ENCODE results near the gene DLX2.
A peak's percentile ranks its signal among the peaks of the same experiment; 100 is the strongest.

Gene DLX2

DNA sequence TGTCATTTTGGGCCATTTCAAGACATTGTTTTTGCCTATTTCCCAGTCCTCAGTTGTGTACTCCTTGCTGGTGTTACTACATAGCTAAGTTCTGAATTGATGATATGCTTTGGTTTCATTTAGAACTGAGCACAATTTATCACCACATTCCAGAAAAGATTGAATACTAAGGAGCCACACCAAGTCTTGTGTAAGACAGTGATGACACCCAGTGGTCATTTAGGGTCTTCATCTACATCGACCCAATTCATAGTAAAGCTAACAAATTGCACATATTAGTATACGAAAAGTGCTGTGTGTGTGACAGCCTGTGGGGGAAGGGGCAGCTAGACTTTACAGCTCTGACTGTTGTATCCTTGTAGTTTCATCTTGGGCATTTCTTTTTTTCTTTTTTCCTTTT lies 10.9 kb upstream of the DLX2 start:
- TF ChIP-seq, protein P1, sequence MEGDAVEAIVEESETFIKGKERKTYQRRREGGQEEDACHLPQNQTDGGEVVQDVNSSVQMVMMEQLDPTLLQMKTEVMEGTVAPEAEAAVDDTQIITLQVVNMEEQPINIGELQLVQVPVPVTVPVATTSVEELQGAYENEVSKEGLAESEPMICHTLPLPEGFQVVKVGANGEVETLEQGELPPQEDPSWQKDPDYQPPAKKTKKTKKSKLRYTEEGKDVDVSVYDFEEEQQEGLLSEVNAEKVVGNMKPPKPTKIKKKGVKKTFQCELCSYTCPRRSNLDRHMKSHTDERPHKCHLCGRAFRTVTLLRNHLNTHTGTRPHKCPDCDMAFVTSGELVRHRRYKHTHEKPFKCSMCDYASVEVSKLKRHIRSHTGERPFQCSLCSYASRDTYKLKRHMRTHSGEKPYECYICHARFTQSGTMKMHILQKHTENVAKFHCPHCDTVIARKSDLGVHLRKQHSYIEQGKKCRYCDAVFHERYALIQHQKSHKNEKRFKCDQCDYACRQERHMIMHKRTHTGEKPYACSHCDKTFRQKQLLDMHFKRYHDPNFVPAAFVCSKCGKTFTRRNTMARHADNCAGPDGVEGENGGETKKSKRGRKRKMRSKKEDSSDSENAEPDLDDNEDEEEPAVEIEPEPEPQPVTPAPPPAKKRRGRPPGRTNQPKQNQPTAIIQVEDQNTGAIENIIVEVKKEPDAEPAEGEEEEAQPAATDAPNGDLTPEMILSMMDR (IDR thresholded peaks at IDR 0.05): peak; percentile 34; the same call in 1 of the 2 replicates

DNA sequence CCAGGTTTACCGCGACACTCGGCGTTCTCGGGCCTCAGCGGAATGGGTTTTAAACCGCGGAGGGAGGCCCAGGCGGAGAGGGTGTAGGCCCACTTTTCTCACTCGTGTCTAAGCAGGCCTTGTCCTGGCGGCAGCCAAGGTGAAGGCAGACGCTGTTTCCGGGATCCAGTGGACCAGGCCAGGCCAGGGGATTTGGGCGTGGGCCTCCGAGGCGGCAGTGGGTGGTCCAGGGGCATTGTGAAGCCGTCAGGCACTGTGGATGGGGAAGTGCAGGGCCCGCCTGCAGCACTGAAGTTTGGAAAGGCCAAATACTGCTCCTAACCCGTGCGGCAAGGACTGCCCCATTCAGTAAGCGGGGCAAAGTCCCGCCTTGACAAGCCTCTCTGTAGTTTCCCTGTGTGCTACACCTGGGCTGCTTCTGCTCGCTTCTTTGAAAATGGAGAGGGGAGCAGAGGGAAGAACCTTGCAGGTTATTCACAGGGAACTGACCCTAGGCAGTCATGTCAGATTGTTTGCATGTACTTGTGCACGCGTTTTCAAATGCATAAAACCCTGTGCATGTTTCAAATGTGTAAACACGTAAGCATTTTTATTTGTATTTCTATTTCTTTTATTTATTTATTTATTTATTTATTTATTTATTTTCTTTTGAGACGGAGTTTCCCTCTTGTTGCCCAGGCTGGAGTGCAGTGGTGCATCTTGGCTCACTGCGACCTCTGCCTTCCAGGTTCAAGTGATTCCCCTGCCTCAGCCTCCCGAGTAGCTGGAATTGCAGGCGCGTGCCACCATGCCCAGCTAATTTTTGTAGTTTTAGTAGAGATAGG lies 7.5 kb upstream of the DLX2 start:
- TF ChIP-seq, protein P1 (IDR thresholded peaks at IDR 0.05): no peak

DNA sequence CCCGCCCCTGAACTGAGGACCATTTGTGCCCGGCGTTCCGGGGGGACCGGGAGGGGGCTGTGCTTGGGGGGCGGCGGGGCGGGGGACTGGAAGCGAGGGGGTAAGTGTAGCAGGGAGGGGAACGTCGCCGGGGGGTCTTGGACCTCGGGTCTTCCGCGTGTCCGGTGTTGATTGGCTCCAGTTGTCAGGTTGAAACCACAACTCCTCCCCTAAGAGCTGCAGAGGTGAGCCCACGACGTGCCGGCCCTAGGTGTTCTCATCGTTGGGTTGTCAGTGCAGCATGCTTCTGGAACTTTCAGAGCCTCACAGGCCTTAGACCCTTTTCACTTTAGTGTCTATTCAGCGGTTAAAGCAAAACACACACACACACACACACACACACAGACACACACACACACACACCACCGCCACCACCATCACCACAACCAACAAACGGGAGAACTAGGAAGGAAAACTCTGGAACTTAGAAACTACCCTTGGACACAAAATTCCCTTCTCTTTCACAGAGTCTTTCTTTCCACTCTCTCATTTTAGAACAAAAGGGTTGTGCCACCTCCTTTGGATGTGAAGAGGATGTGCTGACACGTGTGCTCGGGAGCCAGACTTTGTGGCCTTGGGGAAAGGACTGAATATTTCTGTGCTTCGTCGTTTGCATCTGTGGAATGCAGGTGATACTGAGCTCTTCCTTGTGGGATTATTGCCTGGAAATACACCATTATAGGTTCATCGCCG lies 6.7 kb upstream of the DLX2 start:
- TF ChIP-seq, protein P1 (IDR thresholded peaks at IDR 0.05): no peak

DNA sequence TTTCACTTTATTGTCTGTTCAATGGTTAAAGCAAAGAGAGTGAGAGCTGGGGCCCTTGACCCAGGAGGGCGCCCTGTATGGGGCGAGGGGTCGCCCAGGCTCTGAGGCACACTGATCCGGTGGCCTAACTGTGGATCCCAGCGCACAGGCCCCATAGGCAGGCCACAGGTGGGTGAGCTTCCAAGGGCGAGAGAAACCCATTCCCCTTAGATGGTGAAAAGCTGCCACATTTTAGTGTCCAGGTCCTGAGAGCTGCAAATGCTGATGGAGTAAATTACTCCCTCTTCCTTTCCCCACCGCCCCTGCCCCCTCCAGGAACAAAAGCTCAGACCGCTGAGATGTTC lies 5.9 kb upstream of the DLX2 start:
- TF ChIP-seq, protein P1 (IDR thresholded peaks at IDR 0.05): no peak

DNA sequence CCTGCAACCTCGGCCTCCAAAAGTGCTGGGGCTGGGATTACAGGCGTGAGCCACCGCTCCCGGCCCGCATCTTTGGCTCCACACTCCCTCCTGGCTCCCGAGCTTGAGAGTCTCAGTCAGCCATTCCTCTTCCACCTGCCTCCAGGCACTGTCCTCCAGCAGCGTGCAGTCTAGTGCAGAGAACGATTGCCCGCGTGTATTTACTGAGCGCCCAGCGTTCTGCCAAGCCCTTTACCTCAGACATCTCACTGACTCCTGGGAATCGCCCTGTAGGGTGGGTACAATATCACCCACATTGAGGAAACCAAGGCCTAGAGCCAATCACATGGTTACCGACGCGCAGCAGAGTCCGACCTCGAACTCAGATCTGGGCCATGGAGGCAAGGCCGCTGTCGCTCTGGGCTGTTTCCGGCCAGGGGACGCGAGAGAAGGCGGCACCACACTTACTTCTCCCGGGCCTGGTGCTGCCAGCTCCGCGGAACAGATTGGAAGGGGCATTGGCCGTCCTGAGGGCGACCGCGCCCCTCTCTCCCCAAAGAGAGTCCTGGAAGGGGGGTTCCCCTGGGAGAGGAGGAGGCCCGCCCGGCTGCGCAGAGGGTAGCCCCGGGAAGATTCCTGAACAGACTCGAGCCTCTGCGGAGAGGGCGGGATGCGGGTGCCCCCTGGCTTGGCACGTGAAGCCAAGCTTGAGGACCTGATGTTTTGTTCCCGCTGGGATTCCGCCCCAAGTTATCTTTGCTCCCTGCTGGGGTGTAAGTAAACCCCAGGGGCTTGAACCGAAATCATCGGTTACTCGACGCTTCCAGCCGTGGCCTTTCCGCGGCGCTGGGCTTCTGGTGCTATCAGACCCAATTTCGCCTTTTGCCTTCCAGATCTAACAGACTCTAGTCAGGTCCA lies 5.2 kb upstream of the DLX2 start:
- TF ChIP-seq, protein P1 (IDR thresholded peaks at IDR 0.05): no peak

DNA sequence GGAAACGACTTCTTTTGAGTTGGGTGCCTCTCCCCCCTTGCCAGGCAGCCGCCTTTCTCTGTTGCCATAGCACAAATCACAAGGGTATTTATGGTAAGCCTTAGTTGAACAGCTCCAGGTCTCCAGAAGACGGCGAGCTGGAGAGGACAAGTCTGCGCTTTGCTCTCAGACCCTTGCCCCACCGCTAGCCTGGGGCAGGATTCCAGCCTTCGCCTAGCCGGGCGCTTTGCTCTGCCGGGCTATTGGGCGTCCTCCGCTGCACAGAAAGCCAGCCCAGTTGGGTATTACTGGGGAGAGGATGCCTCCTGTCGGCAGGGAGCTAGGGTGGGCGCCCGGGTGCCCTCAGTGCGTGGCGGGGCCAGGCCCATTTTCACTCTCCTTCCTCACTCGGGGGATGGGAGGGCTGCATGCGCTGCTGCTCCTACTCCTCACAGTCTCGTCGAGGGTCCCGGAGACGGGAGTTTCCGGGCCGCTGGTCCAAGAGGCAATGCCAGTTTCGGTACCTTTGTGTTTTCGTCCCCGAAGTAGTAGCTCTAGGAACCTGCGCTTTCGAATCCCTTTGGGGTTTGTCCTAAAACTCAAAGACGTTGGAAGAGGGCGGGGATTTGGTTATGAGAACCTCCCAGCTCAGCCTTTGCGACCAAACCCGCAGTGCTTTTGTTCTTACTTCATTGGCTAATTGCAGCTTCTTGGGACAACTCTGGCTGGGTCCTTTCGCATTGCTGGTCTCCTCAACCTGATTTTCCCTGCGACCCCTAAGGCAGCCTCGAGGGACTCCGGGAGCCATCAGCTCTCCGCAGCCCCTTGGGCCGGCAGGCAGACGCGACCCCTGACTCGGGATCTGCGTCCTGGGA lies 3.6 kb upstream of the DLX2 start:
- TF ChIP-seq, protein P1 (IDR thresholded peaks at IDR 0.05): no peak
